ENCODE results near the gene TMEM245.

- TF ChIP-seq CTCF (conservative IDR thresholded peaks at IDR 0.05; ENCODE audit: low read depth, low read length) (no peak), EZH2 (IDR thresholded peaks at IDR 0.05; ENCODE audit: low read length, unreplicated experiment) (no peak)
Measured at GRCh38 chr9:109046346-109046745, 73.4 kb downstream of the TMEM245 start.

All from PC-3 (cell line).